Non-pigmented ciliary epithelial cell (primary cell): ENCODE results near the gene CYP51A1.
A peak's percentile ranks its signal among the peaks of the same experiment; 100 is the strongest.
"Not testable (repeated sequence)": the region's sequence is repeated elsewhere in the genome, so short reads cannot be mapped to it uniquely, and the experiment has no call there.

ENCODE experiments used
- DNase-seq: peaks from one replicate; pipeline ENCODE4 v3.0.0-alpha.2; 2010; ENCODE audit warnings: low read depth

CYP51A1 gene

GRCh38 chr7:92131093-92131492 is 3.2 kb downstream of the CYP51A1 start:
- DNase-seq: no peak

DNA sequence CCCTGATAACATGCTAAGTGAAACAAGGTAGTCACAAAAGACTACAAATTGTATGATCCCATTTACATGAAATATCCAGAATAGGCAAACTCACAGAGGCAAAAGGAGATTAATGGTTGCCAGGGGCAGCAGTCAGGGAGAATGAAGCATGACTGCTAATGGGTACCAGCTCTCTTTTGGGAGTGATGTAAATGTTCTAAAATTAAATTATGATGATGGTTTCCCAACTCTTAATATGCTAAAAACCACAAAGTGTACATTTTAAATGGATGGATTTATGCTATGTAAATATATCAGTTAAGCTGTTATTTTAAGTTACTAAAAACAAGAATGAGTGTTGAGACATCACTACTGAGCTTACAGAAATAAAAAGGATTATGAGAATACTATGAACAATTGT is 12.6 kb downstream of the CYP51A1 start:
- DNase-seq: no peak

GRCh38 chr7:92119213-92119759 is 15.0 kb downstream of the CYP51A1 start:
- DNase-seq: no peak

- DNase-seq: no peak
Observed at GRCh38 chr7:92116949-92117348, 17.3 kb downstream of the CYP51A1 start.

DNA sequence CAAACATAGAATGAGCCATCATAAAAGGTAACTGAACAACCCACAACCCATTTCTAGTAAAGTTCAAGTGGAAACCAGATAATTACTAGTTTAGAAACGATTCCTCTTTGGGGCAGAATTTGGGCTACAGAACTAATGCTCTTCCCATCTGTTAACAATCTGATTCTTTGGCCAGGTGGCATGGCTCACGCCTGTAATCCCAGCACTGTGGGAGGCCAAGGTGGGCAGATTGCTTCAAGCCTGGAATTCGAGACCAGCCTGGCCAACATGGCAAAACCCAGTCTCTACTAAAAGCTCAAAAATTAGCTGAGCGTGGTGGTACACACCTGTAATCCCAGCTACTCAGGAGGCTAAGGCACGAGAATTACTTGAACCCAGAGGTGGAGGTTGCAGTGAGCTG is 18.5 kb downstream of the CYP51A1 start:
- DNase-seq: no peak

DNA sequence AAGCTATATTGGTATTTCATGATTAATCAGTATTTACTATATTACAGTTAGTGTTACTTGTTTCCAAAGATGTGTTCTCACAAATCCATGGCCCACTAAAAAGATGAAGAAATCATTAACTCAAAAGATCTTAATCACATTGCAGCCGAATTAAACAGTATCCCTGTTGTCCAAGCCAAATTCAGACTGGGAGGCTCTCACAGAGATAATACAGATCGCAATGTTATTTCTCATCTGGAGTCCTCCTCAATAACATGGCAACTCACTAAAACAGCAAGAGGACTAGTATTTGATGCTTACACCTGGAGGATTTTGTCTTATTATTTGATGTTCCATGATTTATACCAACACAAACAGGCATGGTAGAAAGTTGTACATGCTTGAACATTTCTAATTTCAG is 23.4 kb downstream of the CYP51A1 start:
- DNase-seq: no peak

DNA sequence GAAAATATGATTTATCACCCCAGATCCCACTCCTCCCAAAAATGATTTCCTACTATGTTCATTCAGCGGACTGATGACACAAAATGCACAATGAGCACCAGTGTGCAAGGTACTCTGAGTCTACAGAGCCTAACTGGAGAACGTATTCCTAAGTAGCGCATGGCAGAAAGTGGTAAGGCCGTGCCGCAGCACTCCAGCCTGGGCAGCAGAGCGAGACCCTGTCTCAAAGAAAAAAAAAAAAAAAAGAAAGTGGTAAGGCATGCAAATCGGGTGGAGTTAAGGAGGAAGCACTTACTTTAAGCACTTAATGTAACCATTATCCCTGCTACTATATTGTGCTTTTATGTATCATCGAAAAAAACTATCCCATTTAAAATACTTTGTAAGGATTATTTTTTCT is 25.5 kb downstream of the CYP51A1 start:
- DNase-seq: no peak

DNA sequence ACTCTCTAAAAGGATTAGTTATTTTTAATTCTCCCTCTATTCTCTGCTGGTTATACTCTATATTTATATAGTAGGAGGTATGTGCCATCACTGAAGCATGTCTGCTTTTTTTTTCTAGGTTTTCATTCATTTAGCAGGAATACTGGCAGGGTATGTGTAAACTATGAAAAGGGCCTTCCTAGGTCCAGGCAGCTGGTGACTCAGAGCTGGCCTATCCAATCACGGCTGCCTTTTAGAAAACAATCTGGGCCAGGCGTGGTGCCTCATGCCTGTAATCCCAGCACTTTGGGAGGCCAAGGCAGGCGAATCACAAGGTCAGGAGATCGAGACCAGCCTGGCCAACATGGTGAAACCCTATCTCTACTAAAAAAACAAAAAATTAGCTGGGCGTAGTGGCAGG is 31.4 kb downstream of the CYP51A1 start:
- DNase-seq: peak; percentile 10

DNA sequence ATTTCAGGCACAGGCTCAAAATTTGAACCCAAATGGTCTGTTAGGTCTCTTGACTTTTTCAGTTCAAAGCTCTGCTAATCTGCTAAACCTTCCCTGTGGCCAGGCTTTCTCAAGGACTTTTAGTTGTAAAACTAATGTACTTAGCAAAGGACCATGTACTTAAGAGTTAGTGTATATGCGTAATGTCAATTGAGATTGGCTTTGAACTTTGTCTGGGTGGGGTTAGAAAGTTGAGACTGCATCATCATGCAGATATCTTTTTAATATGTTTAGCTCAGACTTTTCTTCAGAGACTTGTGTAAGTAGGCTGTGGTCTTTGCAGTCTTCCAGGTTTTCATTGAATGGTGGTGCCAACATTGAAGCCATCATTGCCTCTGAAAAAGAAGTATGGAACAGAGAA is 33.7 kb downstream of the CYP51A1 start:
- DNase-seq: no peak

GRCh38 chr7:92095380-92095779 is 38.9 kb downstream of the CYP51A1 start:
- DNase-seq: no peak

- DNase-seq: no peak
Observed at GRCh38 chr7:92092210-92092609, 42.1 kb downstream of the CYP51A1 start.

DNA sequence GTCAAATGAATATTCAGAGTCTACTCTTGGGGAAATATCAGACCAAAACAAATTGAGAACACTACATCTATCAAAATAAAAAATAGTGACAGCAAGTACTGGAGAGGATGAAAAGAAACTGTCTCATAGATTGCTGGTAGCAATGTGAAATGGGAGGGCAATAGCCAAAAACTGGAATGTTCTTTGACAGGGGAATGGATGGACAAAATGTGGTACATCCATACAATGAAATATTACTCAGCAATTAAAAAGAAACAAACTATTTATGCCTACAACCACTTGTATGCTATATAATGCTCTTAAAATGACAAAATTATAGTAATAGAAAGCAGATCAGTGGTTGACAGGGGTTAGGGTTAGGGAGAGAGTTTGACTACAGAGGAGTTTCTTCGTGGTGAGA is 46.0 kb downstream of the CYP51A1 start:
- DNase-seq: no peak

GRCh38 chr7:92083922-92084321 is 50.4 kb downstream of the CYP51A1 start:
- not testable (repeated sequence) for DNase-seq

GRCh38 chr7:92076509-92076908 is 57.8 kb downstream of the CYP51A1 start:
- no peak for DNase-seq

DNA sequence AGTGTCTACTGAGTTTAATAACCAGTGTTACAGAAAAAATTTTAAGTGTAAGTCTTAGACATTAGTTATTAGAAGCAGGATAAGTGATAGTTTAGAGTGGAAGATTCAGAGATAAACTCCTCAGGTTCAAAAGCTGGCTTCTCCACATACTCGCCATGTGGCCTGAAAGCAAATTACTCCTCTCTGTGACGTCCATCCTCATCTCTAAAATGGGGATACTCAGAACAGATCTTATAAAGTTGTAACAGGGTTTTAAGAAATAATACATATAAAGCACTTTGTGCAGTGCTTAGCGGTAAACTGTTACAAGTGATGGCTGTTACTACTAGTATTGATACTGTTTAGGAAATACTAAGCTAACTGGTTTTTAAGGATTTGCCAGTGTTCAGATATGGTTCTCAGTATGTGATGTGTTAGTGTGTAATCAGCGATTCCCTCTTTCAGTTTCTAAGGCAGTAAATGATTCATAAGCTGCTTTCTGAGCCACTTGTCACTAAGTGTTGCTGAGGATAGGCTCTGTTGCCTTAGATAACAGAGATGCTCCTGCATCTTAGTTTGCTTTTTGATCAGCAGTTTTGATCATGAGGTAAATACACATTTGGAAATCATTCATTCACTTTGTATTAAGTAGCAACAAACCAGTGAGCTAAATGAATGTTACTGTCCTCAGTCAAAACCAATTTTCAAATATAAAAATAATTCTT is 58.7 kb downstream of the CYP51A1 start:
- DNase-seq: no peak

DNA sequence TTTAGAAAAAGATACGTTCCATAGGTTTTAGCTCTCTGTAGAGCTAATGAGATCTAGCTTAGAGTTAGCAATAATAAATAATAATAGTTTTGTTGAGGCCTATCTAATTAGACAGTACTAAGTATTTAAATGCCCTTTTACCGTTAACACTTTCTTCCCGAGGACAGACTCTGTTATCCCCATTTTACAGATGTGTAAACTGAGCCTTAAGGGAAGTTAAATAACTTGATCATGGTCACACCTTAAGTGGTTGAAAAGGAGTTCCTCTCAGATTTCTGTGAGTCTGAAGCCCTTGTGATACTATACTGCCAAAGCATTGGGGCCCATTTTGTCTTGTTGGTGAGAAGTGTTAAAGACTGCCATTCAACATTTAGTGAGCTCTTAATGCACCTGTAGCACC is 61.6 kb downstream of the CYP51A1 start:
- no peak for DNase-seq

DNA sequence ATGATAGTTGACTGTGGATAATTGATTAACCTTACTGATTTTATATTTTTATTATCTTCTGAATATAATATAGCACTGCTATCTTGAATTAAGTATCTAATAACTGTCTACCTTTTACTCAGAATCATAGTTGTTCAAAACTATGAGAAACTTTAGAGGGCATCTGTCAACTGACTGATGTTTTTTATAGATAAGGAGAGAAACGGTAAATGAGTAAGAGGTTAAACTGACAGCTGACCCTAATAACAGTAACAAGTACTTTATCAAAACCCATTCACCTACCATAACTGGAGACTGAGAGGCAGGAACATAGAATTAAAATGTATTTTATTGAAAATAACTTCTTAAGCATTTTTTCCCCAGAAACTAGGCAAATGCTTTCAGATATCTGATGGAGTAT is 62.2 kb downstream of the CYP51A1 start:
- no peak for DNase-seq

DNA sequence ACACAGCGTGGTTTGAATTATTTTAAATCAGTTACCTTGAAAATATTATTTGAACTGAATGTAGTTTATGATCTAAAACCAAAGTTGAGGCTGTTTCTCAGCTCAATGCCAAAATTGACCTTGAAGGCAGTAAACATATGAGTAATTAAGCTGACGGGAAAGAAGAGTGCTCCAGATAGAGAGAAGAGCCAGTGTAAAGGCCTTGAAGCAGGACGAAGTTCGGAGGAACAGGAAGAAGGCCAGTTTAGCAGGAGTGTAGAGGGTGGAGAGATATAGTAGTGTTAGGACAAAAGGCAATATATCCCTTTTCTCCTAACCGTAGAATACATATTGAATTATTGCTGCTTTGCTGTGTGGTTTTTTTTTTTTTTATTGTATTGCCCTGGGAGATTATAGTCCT is 63.2 kb downstream of the CYP51A1 start:
- no peak for DNase-seq

GRCh38 chr7:92064438-92065029 is 69.7 kb downstream of the CYP51A1 start:
- no peak for DNase-seq
